Neural crest cell (in vitro differentiated cells): ENCODE results near the gene GPR155. TPM values are rescaled to one million over a fixed set of nuclear protein-coding genes. Genes with fewer than 3 reads are reported as not detected.
A peak's percentile ranks its signal among the peaks of the same experiment; 100 is the strongest.
"Not testable (repeated sequence)": the region's sequence is repeated elsewhere in the genome, so short reads cannot be mapped to it uniquely, and the experiment has no call there.

Experiments used
- DNase-seq: peaks from one replicate; pipeline ENCODE4 v3.0.0; 2021; ENCODE audit warnings: low read depth, mixed read lengths, low spot score
- H3K27ac Mint-ChIP-seq: one replicate; pipeline ENCODE4 v1.8.0; 2021; ENCODE audit warnings: mild to moderate bottlenecking, mixed read lengths; ENCODE audit not compliant: unreplicated experiment
- H3K27me3 Mint-ChIP-seq: 2 replicates; pipeline ENCODE4 v1.8.0; 2021; ENCODE audit warnings: low read depth, mild to moderate bottlenecking, mixed read lengths
- H3K36me3 Mint-ChIP-seq: 2 replicates; pipeline ENCODE4 v1.8.0; 2021; ENCODE audit warnings: low read depth, mild to moderate bottlenecking, mixed read lengths
- H3K4me1 Mint-ChIP-seq: 2 replicates; pipeline ENCODE4 v1.8.0; 2021; ENCODE audit warnings: mixed read lengths
- H3K4me3 Mint-ChIP-seq: one replicate; pipeline ENCODE4 v1.8.0; 2021; ENCODE audit warnings: mild to moderate bottlenecking, mixed read lengths
- H3K9me3 Mint-ChIP-seq: 2 replicates; pipeline ENCODE4 v1.8.0; 2021; ENCODE audit warnings: mixed read lengths
- CTCF ChIP-seq: fragments of 200-600 bp; sonication (generic); conservative IDR thresholded peaks from 2 replicates; pipeline ENCODE4 v1.5.0; 2021; ENCODE audit warnings: antibody characterized with exemption, mild to moderate bottlenecking
- total RNA-seq: library from RNA; stranded (reverse); gene quantifications from 2 replicates; pipeline ENCODE4 v1.2.1, GENCODE V29; 2021

The GPR155 gene
- total RNA-seq, 1 donor from 2014 or later, result 1.7 TPM

GRCh38 chr2:174436351-174436750 lies 50.5 kb downstream of the GPR155 start:
- DNase-seq, result no peak
- H3K27ac Mint-ChIP-seq, result peak overlapping the region; percentile 43
- H3K36me3 Mint-ChIP-seq, result peaks cover 12% of the 10 kb centered on the region
- no peak for TF ChIP-seq CTCF
- no peak overlapping the region for H3K4me3 Mint-ChIP-seq
- H3K27me3 Mint-ChIP-seq, result no peaks in the 10 kb centered on the region
- H3K9me3 Mint-ChIP-seq, result no peaks in the 10 kb centered on the region
- H3K4me1 Mint-ChIP-seq, result no peaks in the 10 kb centered on the region

- Mint-ChIP-seq H3K9me3 (peaks cover 6% of the 10 kb centered on the region), H3K4me3 (no peak overlapping the region), H3K36me3 (peaks cover 39% of the 10 kb centered on the region), H3K27ac (no peak overlapping the region), H3K4me1 (no peaks in the 10 kb centered on the region), H3K27me3 (no peaks in the 10 kb centered on the region)
- no peak for TF ChIP-seq CTCF
- no peak for DNase-seq
Observed at GRCh38 chr2:174431902-174432301, 54.9 kb downstream of the GPR155 start.

DNA sequence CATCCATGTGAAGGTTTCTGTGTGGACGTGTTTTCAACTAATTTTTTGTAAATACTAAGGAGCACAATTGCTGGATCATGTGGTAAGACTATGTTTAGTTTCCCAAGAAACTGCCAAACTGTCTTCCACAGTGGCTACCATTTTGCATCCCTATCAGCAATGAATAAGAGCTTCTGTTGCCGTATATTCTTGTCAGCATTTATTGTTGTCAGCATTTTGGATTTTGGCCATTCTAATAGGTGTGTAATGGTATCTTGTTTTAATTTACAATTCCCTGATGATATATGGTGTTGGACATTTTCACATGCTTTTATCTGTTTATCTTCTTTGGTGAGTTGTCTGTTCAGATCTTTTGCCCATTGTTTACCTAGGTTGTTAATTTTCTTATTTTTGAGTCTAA lies 56.8 kb downstream of the GPR155 start:
- peaks cover 36% of the 10 kb centered on the region for H3K36me3 Mint-ChIP-seq

DNA sequence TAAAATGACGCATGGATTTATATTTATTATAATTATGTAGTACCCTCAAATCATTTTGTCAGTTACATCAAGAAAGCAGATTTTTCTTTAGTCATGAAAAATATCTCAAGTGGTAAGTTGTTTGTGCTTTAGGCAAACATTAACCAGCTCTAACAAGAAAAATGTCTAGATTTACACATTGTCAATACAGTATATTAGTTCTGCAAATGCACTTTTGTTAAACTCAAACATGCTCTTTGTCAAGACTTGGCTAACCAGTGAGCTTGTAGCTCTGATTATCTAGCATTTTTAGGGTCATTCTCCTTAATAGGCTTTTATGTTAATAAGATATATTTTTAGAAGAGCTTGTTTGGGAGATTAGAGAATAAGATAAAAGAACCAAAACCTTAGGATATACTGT lies 58.6 kb downstream of the GPR155 start:
- peaks cover 6% of the 10 kb centered on the region for H3K9me3 Mint-ChIP-seq
- H3K4me3 Mint-ChIP-seq, result no peak overlapping the region
- no peaks in the 10 kb centered on the region for H3K27me3 Mint-ChIP-seq
- peaks cover 33% of the 10 kb centered on the region for H3K36me3 Mint-ChIP-seq
- no peak for TF ChIP-seq CTCF
- no peaks in the 10 kb centered on the region for H3K4me1 Mint-ChIP-seq
- no peak for DNase-seq
- H3K27ac Mint-ChIP-seq, result no peak overlapping the region

More for the DNA sequence above, 56.8 kb downstream of the GPR155 start:
- Mint-ChIP-seq H3K9me3 (peaks cover 6% of the 10 kb centered on the region), H3K4me3 (no peak overlapping the region), H3K4me1 (no peaks in the 10 kb centered on the region), H3K27ac (no peak overlapping the region), H3K27me3 (no peaks in the 10 kb centered on the region)
- no peak for TF ChIP-seq CTCF
- no peak for DNase-seq

- no peaks in the 10 kb centered on the region for H3K27me3 Mint-ChIP-seq
- no peaks in the 10 kb centered on the region for H3K9me3 Mint-ChIP-seq
- TF ChIP-seq CTCF, result no peak
- H3K4me1 Mint-ChIP-seq, result peaks cover 8% of the 10 kb centered on the region
- H3K4me3 Mint-ChIP-seq, result peak overlapping the region; percentile 56
- DNase-seq, result no peak
- H3K36me3 Mint-ChIP-seq, result peaks cover 8% of the 10 kb centered on the region
- H3K27ac Mint-ChIP-seq, result no peak overlapping the region
Observed at GRCh38 chr2:174412256-174412655, 74.6 kb downstream of the GPR155 start.

- not testable (repeated sequence) for DNase-seq, H3K36me3 Mint-ChIP-seq, H3K27me3 Mint-ChIP-seq, H3K9me3 Mint-ChIP-seq, H3K4me1 Mint-ChIP-seq
- Mint-ChIP-seq H3K27ac (peak overlapping the region; percentile 88), H3K4me3 (peak overlapping the region; percentile 80)
Observed at GRCh38 chr2:174410039-174410438, 76.8 kb downstream of the GPR155 start.
